Measurements from ENCODE around the gene PPP4R2.

DNA sequence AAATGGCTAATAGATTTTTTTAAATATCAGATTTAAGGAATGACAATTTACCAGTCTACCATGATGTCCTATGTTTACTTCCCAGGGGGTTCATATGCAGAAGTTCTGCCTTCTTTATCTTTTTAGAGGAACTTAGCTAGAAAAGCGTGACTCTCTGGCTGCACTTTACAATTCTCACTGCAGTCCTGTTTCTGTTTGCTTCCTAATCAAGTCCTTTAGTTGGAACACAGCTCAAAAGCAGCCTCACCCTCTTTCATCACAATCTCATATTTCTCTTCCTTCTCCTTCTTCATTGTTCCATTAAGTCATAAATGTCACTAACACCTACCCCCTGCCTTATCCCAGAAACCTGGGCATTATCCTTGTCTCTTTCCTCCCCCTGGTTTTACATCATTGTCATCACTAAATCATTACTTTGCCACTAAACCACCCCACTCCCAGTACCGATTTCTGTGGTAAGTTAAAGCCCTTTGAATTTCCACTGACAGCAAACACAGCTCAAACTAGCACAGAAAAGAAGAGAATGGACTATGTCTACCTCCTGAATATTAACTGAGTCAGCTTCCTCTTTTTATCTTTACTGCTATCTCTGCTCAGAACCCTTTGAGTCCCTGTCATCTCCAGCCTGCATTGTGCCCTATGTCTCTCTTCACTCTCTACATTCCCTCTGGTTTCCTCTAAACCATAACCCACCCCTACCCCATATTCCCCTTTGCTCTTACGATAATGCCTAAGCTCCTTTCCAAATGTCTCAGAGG is 13.8 kb upstream of the PPP4R2 start:
- no peak for TF ChIP-seq EGR1 (IDR thresholded peaks at IDR 0.05; ENCODE audit: borderline replicate concordance, low read depth, low read length)
- TF ChIP-seq JUND (IDR thresholded peaks at IDR 0.05; ENCODE audit: low read length) = no peak
- TF ChIP-seq EP300 (IDR thresholded peaks at IDR 0.05; ENCODE audit: borderline replicate concordance in 1 of 2, low read depth in 2 of 2, low read length in 2 of 2) = no peak
- TF ChIP-seq, protein P1, sequence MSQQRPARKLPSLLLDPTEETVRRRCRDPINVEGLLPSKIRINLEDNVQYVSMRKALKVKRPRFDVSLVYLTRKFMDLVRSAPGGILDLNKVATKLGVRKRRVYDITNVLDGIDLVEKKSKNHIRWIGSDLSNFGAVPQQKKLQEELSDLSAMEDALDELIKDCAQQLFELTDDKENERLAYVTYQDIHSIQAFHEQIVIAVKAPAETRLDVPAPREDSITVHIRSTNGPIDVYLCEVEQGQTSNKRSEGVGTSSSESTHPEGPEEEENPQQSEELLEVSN (IDR thresholded peaks at IDR 0.05) = no peak
- TF ChIP-seq, protein P2, sequence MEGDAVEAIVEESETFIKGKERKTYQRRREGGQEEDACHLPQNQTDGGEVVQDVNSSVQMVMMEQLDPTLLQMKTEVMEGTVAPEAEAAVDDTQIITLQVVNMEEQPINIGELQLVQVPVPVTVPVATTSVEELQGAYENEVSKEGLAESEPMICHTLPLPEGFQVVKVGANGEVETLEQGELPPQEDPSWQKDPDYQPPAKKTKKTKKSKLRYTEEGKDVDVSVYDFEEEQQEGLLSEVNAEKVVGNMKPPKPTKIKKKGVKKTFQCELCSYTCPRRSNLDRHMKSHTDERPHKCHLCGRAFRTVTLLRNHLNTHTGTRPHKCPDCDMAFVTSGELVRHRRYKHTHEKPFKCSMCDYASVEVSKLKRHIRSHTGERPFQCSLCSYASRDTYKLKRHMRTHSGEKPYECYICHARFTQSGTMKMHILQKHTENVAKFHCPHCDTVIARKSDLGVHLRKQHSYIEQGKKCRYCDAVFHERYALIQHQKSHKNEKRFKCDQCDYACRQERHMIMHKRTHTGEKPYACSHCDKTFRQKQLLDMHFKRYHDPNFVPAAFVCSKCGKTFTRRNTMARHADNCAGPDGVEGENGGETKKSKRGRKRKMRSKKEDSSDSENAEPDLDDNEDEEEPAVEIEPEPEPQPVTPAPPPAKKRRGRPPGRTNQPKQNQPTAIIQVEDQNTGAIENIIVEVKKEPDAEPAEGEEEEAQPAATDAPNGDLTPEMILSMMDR (IDR thresholded peaks at IDR 0.05; ENCODE audit: control extremely low read depth in 1 of 3, insufficient read depth in 1 of 3, low read depth in 1 of 3, low read length in 3 of 3) = no peak

All from H1 (cell line).